Activated T-cell treated with anti-CD3 and anti-CD28 coated beads, Interleukin-2, amount 50 U/mL, for 4 hours (primary cell): ENCODE measurements around the gene CLMP. TPM values are rescaled to one million over a fixed set of nuclear protein-coding genes. Genes with fewer than 3 reads are reported as not detected.
A peak's percentile ranks its signal among the peaks of the same experiment; 100 is the strongest.
"Not testable (repeated sequence)": the region's sequence is repeated elsewhere in the genome, so short reads cannot be mapped to it uniquely, and the experiment has no call there.

Experiments used
- ATAC-seq, 2 donors: fragments of 200-7000 bp; cut with Tn5 transposase; one replicate each; pipeline ENCODE4 v1.10.0; 2021
- DNase-seq: peaks from one replicate; pipeline ENCODE4 v3.0.0-alpha.2; 2020
- H3K27me3 Mint-ChIP-seq: one replicate; pipeline ENCODE4 v1.8.0; 2021; ENCODE audit warnings: low read depth, mixed read lengths
- H3K36me3 Mint-ChIP-seq: one replicate; pipeline ENCODE4 v1.8.0; 2022; ENCODE audit warnings: mixed read lengths; ENCODE audit not compliant: insufficient read depth
- H3K4me1 Mint-ChIP-seq: one replicate; pipeline ENCODE4 v1.8.0; 2021; ENCODE audit warnings: low read depth, mixed read lengths
- H3K4me3 Mint-ChIP-seq: one replicate; pipeline ENCODE4 v1.8.0; 2021; ENCODE audit warnings: mild to moderate bottlenecking, moderate library complexity, mixed read lengths
- H3K9me3 Mint-ChIP-seq: one replicate; pipeline ENCODE4 v1.8.0; 2021; ENCODE audit warnings: mixed read lengths
- total RNA-seq, 3 donors: library from RNA; stranded (reverse); gene quantifications; one replicate each; pipeline ENCODE4 v1.2.1, GENCODE V29; 2021

The CLMP gene
- total RNA-seq, 3 donors from 2014 or later: 0.11 to 0.25 (median 0.11) TPM

- DNase-seq: no peak
- Mint-ChIP-seq H3K27me3 (peaks cover 25% of the 10 kb centered on the region), H3K36me3 (no peaks in the 10 kb centered on the region), H3K4me1 (no peaks in the 10 kb centered on the region), H3K9me3 (no peaks in the 10 kb centered on the region), H3K4me3 (no peak overlapping the region)
- ATAC-seq: no peak
Measured at GRCh38 chr11:123209591-123209990, 14.5 kb upstream of the CLMP start.

- peaks cover 16% of the 10 kb centered on the region for H3K27me3 Mint-ChIP-seq
Measured at GRCh38 chr11:123206791-123207434, 11.9 kb upstream of the CLMP start.

GRCh38 chr11:123206055-123206454, 11.0 kb upstream of the CLMP start:
- H3K4me1 Mint-ChIP-seq, H3K4me3 Mint-ChIP-seq, H3K27me3 Mint-ChIP-seq, H3K36me3 Mint-ChIP-seq, ATAC-seq, H3K9me3 Mint-ChIP-seq, DNase-seq: not testable (repeated sequence)

More at GRCh38 chr11:123206791-123207434, 11.9 kb upstream of the CLMP start:
- ATAC-seq (no peak), DNase-seq (no peak)
- H3K36me3 Mint-ChIP-seq: no peaks in the 10 kb centered on the region
- no peaks in the 10 kb centered on the region for H3K9me3 Mint-ChIP-seq
- no peak overlapping the region for H3K4me3 Mint-ChIP-seq
- H3K4me1 Mint-ChIP-seq: no peaks in the 10 kb centered on the region

GRCh38 chr11:123203934-123204333, 8.9 kb upstream of the CLMP start:
- ATAC-seq (no peak), DNase-seq (no peak)
- Mint-ChIP-seq H3K36me3 (no peaks in the 10 kb centered on the region), H3K4me3 (no peak overlapping the region), H3K4me1 (no peaks in the 10 kb centered on the region), H3K27me3 (peaks cover 14% of the 10 kb centered on the region), H3K9me3 (no peaks in the 10 kb centered on the region)

GRCh38 chr11:123203471-123203870, 8.4 kb upstream of the CLMP start:
- Mint-ChIP-seq H3K4me3 (no peak overlapping the region), H3K27me3 (peaks cover 15% of the 10 kb centered on the region), H3K9me3 (no peaks in the 10 kb centered on the region), H3K36me3 (no peaks in the 10 kb centered on the region), H3K4me1 (no peaks in the 10 kb centered on the region)
- DNase-seq: no peak
- no peak for ATAC-seq

- H3K4me3 Mint-ChIP-seq: no peak overlapping the region
- peaks cover 25% of the 10 kb centered on the region for H3K27me3 Mint-ChIP-seq
- no peaks in the 10 kb centered on the region for H3K36me3 Mint-ChIP-seq
- no peaks in the 10 kb centered on the region for H3K4me1 Mint-ChIP-seq
- DNase-seq (no peak), ATAC-seq (no peak)
- H3K9me3 Mint-ChIP-seq: no peaks in the 10 kb centered on the region
Measured at GRCh38 chr11:123202155-123203151, 7.4 kb upstream of the CLMP start.

- ATAC-seq: no peak
- H3K4me3 Mint-ChIP-seq: no peak overlapping the region
- DNase-seq: no peak
- no peaks in the 10 kb centered on the region for H3K36me3 Mint-ChIP-seq
- H3K27me3 Mint-ChIP-seq: peaks cover 35% of the 10 kb centered on the region
- H3K4me1 Mint-ChIP-seq: peaks cover 5% of the 10 kb centered on the region
- no peaks in the 10 kb centered on the region for H3K9me3 Mint-ChIP-seq
Measured at GRCh38 chr11:123200264-123200663, 5.2 kb upstream of the CLMP start.

GRCh38 chr11:123197711-123198110, 2.7 kb upstream of the CLMP start:
- ATAC-seq (peak; percentile 27 to 47), DNase-seq (no peak)
- Mint-ChIP-seq H3K4me1 (peaks cover 11% of the 10 kb centered on the region), H3K4me3 (no peak overlapping the region), H3K36me3 (no peaks in the 10 kb centered on the region), H3K9me3 (no peaks in the 10 kb centered on the region), H3K27me3 (peaks cover 51% of the 10 kb centered on the region)

GRCh38 chr11:123196060-123196714, 1.1 kb upstream of the CLMP start:
- Mint-ChIP-seq H3K27me3 (peaks cover 59% of the 10 kb centered on the region), H3K9me3 (no peaks in the 10 kb centered on the region), H3K36me3 (no peaks in the 10 kb centered on the region), H3K4me3 (peak overlapping the region; percentile 35), H3K4me1 (peaks cover 19% of the 10 kb centered on the region)
- no peak for DNase-seq
- peak in 1 of 2 donors; percentile 27 for ATAC-seq

- H3K36me3 Mint-ChIP-seq: no peaks in the 10 kb centered on the region
- H3K4me1 Mint-ChIP-seq: peaks cover 19% of the 10 kb centered on the region
- DNase-seq (no peak), ATAC-seq (peak; percentile 5 to 29)
- peak overlapping the region; percentile 17 for H3K4me3 Mint-ChIP-seq
- H3K27me3 Mint-ChIP-seq: peaks cover 62% of the 10 kb centered on the region
- no peaks in the 10 kb centered on the region for H3K9me3 Mint-ChIP-seq
Measured at GRCh38 chr11:123194337-123195187, 486 bp downstream of the CLMP start.

- H3K27me3 Mint-ChIP-seq: peaks cover 55% of the 10 kb centered on the region
Measured at GRCh38 chr11:123193742-123194141, 1.3 kb downstream of the CLMP start.

GRCh38 chr11:123191939-123192338, 3.1 kb downstream of the CLMP start:
- DNase-seq: no peak
- no peaks in the 10 kb centered on the region for H3K36me3 Mint-ChIP-seq
- peaks cover 19% of the 10 kb centered on the region for H3K4me1 Mint-ChIP-seq
- H3K9me3 Mint-ChIP-seq: no peaks in the 10 kb centered on the region
- H3K4me3 Mint-ChIP-seq: no peak overlapping the region
- ATAC-seq: no peak
- peaks cover 50% of the 10 kb centered on the region for H3K27me3 Mint-ChIP-seq

More at GRCh38 chr11:123193742-123194141, 1.3 kb downstream of the CLMP start:
- H3K4me1 Mint-ChIP-seq: peaks cover 19% of the 10 kb centered on the region
- ATAC-seq (no peak), DNase-seq (no peak)
- no peak overlapping the region for H3K4me3 Mint-ChIP-seq
- no peaks in the 10 kb centered on the region for H3K36me3 Mint-ChIP-seq
- H3K9me3 Mint-ChIP-seq: no peaks in the 10 kb centered on the region

GRCh38 chr11:123190518-123190917, 4.5 kb downstream of the CLMP start:
- DNase-seq (no peak), ATAC-seq (no peak)
- Mint-ChIP-seq H3K27me3 (peaks cover 45% of the 10 kb centered on the region), H3K4me3 (no peak overlapping the region), H3K9me3 (no peaks in the 10 kb centered on the region), H3K4me1 (peaks cover 17% of the 10 kb centered on the region), H3K36me3 (no peaks in the 10 kb centered on the region)
